HAP-1 (cell line): ENCODE measurements around the gene TAC4.

Experiments used
- DNase-seq, 2 experiments: peaks; one replicate each; pipeline ENCODE4 v3.0.0-alpha.2; 2016 to 2020; ENCODE audit warnings: low spot score in 2 of 2
- H3K27me3 ChIP-seq: fragments of 250-450 bp; sonication (Bioruptor Pico); 2 replicates; pipeline ENCODE4 v1.5.1; 2020; ENCODE audit warnings: low read depth, mild to moderate bottlenecking, moderate library complexity
- H3K36me3 ChIP-seq: fragments of 250-450 bp; sonication (Bioruptor Pico); replicated peaks from 2 replicates; pipeline ENCODE4 v1.5.1; 2020; ENCODE audit warnings: mild to moderate bottlenecking
- H3K4me1 ChIP-seq: fragments of 250-450 bp; sonication (Bioruptor Pico); 2 replicates; pipeline ENCODE4 v1.5.1; 2020; ENCODE audit warnings: mild to moderate bottlenecking
- H3K4me3 ChIP-seq: fragments of 250-450 bp; sonication (Bioruptor Pico); 2 replicates; pipeline ENCODE4 v1.5.1; 2020; ENCODE audit warnings: mild to moderate bottlenecking, moderate library complexity
- H3K9me3 ChIP-seq: fragments of 250-450 bp; sonication (Bioruptor Pico); 2 replicates; pipeline ENCODE4 v1.5.1; 2020; ENCODE audit warnings: mild to moderate bottlenecking, moderate library complexity
- in situ Hi-C: fragments of 300-500 bp; cut with MboI; formaldehyde crosslinking; loops from 3 replicates; pipeline ENCODE4 v1.14.3; 2020; ENCODE audit warnings: low sequenced_read_pairs, inconsistent platforms, mixed read lengths

TAC4 gene, protein sequence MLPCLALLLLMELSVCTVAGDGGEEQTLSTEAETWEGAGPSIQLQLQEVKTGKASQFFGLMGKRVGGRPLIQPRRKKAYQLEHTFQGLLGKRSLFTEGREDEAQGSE

DNA sequence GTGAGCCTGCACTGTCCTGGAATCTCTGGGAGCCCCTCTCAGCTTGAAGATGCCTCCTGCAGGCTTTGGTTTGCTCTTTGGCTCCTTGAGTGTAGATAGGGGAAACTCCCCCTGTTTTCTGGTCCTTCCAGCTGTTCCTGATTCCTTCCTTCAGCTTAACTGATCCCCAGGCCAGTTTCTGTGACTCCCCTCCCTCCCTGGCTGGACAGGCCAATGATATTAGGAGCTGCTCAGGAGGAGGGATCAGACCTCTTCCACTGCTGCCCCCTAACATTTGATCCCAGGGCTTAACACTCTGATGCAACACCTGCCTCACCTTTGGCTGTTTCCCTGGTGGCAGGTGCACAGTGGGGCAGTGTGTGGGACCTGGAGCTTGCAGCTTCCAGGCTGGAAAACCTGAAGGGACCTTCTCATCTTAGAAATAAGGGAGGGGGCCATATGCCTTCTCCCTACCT lies at the start of gene TAC4:
Gene TAC4, minus strand, starts transcription at position 51 of the 455 bp plus-strand sequence. CDS start 52 bp downstream, outside the sequence.
- no peaks in the 10 kb centered on the region for H3K36me3 ChIP-seq
- in situ Hi-C loops, result loop anchor here (10.0 kb wide), 1 partner anchor 143 kb away; the partner anchor contains the start of gene SLC35B1
- H3K27me3 ChIP-seq, result no peaks in the 10 kb centered on the region
- no peaks in the 10 kb centered on the region for H3K9me3 ChIP-seq
- H3K4me1 ChIP-seq, result peaks cover 3% of the 10 kb centered on the region; the same call in 1 of the 2 replicates
- DNase-seq, result no peak
- no peak within 1 kb of the TSS for H3K4me3 ChIP-seq

DNA sequence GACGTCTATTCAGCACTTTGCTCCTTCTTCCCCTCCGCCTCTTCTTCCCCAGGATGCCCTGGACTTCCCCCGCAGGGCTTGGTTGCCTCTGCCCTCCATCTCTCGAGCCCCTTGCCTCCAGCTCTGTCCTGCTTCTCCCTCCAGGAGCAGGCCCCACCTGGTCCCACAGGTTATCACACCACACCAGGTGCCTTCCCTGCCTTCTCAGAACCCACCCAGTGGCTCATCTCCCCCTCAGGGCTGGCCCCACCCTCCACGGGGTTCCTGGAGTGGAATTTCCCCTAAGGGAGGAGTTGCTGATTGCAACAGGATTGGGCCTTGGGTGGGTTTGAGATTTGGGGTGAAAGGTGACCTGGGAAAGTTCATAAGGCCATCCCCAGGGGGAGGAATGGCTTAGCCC lies 49.0 kb upstream of the TAC4 start:
- Histone ChIP-seq H3K36me3 (no peaks in the 10 kb centered on the region), H3K4me3 (no peak overlapping the region), H3K4me1 (no peaks in the 10 kb centered on the region), H3K9me3 (no peaks in the 10 kb centered on the region), H3K27me3 (peaks cover 22% of the 10 kb centered on the region)
- DNase-seq, result no peak
- in situ Hi-C loops, result no loop called here

DNA sequence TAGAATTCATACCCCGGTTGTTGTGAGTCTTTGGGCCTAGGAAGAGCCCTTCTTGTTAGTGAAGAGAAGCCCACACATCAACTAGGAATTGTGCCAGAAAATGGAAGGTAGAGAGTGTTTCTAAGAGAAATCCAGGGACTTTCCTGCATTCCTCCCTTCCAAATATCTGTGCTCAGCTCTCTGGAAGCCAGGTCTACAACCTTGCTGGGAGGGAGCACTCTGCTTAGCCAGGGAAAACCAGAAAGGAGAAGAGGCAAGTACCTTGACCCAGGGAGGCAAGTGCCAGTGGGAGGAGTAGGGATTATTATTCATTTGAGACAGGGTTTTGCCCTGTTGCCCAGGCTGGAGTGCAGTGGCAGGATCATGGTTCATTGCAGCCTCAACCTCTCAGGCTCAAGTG lies 48.4 kb upstream of the TAC4 start:
- Histone ChIP-seq H3K4me1 (no peaks in the 10 kb centered on the region), H3K36me3 (no peaks in the 10 kb centered on the region), H3K9me3 (no peaks in the 10 kb centered on the region), H3K4me3 (no peak overlapping the region), H3K27me3 (peaks cover 16% of the 10 kb centered on the region)
- in situ Hi-C loops, result no loop called here
- no peak for DNase-seq

DNA sequence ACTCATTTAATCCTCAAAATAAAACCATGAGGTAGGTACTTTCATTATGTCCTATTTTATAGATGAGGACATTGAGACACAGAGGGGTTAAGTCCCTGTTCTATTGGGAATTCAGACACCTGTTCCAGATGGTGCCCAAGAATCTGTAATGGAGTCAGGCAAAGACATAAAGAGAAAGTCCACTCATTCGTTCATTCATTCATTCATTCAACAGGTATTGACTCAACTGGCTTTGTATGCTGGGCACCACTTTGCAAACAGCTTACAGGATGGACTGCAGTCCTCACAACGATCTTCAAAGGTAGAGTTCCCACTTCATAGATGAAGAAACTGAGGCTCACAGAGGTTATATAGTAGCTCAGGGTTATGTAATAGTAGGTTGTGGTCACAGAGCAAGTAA lies 47.9 kb upstream of the TAC4 start:
- H3K36me3 ChIP-seq, result no peaks in the 10 kb centered on the region
- in situ Hi-C loops, result no loop called here
- DNase-seq, result no peak
- H3K27me3 ChIP-seq, result peaks cover 12% of the 10 kb centered on the region
- no peaks in the 10 kb centered on the region for H3K4me1 ChIP-seq
- H3K4me3 ChIP-seq, result no peak overlapping the region
- H3K9me3 ChIP-seq, result no peaks in the 10 kb centered on the region

DNA sequence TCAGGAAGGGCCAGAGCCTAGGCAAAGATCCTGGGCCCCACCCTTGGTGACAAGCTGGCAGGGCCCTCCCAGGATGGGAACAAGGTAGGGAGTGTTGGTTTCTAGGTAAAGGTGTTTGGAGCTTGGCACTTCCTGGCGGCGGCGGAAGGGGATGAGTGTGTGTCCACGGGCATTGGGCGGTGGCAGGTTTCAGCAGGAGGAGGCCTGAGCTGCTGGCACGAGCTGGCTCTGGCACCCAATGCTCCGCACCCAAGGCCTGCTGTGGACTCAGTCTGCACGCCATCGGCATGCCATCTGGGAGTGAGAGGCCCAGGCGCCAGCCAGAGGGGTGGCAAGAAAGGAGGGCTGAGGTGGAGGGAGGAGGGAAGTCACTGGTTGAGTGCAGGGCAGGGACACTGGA lies 46.9 kb upstream of the TAC4 start:
- no peaks in the 10 kb centered on the region for H3K36me3 ChIP-seq
- in situ Hi-C loops, result no loop called here
- no peaks in the 10 kb centered on the region for H3K9me3 ChIP-seq
- no peak overlapping the region for H3K4me3 ChIP-seq
- peaks cover 8% of the 10 kb centered on the region for H3K27me3 ChIP-seq
- DNase-seq, result no peak
- H3K4me1 ChIP-seq, result no peaks in the 10 kb centered on the region

DNA sequence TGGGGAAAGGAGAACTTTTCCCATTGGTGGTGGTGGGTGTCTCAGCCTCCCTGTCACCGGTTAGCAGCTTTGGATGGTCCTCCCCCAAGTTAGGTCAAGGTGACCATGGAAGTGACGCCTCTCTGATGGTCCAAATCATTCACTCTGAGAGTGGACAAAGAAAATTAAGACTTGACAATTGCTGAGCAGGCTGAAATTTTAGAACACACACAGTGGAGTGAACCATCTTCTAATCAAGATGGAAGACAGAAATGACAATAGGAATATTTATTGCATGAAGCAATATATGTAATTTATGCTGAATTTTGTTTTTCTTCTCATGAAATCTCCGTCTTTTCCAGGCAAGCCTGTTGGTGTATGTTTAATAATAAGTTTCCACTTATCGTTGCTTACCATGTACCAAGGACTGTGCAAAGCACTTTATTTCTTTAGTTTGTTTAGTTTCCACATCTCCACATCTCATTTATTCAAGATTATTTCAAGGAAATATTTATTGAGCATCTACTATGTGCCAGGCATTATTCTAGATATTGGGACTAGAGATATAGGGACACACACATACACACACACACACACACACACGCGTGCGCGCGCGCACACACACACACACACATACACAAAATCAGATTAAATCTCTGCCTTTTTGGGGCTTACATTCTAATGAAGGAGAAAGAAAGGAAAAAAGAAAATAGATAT lies 44.0 kb upstream of the TAC4 start:
- Histone ChIP-seq H3K36me3 (no peaks in the 10 kb centered on the region), H3K27me3 (peaks cover 8% of the 10 kb centered on the region), H3K4me1 (no peaks in the 10 kb centered on the region), H3K4me3 (no peak overlapping the region), H3K9me3 (no peaks in the 10 kb centered on the region)
- in situ Hi-C loops, result no loop called here
- no peak for DNase-seq

DNA sequence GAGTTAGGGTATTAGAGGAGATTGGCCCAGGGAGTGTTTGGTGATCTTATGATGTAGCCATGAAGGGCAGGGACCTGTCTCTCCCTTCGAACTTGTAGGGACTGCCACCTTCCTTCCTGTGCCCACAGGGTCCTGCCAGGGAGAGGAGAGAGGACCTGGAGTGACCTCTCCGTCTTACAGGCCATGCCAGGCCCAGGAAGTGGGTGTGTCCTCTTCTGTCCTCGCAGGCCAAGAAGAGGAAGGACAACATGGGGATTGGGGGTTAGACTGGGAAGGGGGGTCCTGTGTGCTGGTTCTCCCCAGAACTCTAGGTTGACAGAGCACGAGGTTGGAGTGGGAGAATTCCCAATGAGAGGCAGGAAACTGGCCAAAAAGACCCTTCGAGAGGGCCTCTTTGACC lies 43.4 kb upstream of the TAC4 start:
- Histone ChIP-seq H3K9me3 (no peaks in the 10 kb centered on the region), H3K4me1 (no peaks in the 10 kb centered on the region), H3K27me3 (peaks cover 8% of the 10 kb centered on the region), H3K36me3 (no peaks in the 10 kb centered on the region), H3K4me3 (no peak overlapping the region)
- DNase-seq, result no peak
- in situ Hi-C loops, result no loop called here

DNA sequence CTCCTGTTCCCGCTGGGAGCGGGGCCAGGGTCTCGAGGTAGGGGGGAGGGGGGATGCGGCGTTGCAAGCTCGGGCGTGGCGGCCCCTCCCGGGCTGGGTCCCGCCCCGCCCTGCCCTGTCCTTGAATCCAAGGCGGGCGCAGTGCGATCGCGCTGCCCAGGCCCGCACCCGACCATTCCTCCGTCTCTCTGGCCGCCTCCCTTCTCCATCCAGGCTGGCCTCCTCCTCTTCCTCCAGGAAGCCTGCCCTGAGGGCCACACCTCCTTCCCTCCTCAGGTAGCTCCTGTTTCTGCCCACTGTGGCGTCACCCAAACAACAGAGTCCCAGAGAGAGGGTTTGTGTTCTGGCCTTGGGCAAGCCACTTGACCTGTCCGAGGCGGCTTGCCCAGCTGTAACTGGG lies 43.0 kb upstream of the TAC4 start:
- in situ Hi-C loops, result no loop called here
- Histone ChIP-seq H3K4me3 (no peak overlapping the region), H3K36me3 (no peaks in the 10 kb centered on the region), H3K4me1 (no peaks in the 10 kb centered on the region), H3K9me3 (no peaks in the 10 kb centered on the region), H3K27me3 (peaks cover 8% of the 10 kb centered on the region)
- no peak for DNase-seq

DNA sequence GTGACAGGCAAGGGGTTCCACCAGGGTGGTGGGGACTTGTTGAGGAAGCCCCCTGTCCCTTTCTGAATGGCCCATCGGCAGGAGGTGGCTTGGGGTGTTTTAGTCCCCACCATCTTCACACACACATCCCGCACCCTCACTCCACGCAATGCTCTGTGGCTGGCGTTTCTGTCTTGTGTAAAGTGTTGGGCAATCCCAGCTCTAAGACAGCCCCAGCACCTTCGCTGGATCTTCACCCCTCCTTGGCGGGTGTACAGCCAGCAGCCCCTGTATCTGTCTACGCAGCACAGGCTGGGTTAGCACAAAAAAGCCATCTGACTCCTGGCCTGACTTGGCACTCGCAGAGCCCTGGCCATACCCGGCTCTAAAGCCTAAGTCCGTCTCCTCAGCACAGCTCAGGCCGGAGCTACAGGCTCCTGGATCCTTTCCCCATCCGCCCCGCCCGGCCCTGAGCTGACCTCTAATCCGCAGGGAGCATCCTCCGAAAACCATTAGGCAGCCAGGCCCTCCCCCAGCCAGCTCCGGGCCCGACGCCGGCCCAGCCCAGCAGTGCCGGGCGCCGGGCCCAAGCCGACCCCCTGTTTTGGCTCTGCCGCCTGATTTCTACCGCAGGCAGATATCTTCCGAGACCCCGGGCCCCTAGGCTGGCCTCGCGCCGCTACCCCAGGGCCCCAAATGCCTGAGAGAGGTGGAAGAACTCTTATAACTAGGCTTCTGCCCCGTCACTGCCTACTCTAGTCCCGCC lies 42.4 kb upstream of the TAC4 start:
- Histone ChIP-seq H3K4me1 (no peaks in the 10 kb centered on the region), H3K4me3 (no peak overlapping the region), H3K27me3 (peaks cover 8% of the 10 kb centered on the region), H3K36me3 (no peaks in the 10 kb centered on the region), H3K9me3 (no peaks in the 10 kb centered on the region)
- no peak for DNase-seq
- in situ Hi-C loops, result no loop called here

DNA sequence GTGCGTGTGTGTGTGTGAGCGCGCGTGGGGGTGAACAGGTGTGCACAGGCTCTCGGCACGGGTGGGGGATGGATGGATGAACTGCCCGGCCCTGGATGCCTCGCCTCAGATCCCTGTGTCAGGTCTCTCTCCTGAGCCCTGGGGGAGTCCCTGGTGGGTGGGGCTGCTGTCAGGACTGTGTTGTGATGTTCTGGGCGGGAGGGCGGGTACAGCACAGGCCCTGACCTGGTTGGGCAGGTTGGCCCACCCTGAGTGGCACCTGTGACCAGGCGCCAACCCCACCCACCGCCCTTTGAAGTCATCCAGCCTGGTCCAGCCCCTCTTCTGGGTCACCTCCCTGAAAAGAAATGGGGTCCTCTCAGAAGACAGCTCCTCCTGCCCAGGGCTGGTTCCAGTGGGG lies 41.6 kb upstream of the TAC4 start:
- no peak overlapping the region for H3K4me3 ChIP-seq
- H3K9me3 ChIP-seq, result no peaks in the 10 kb centered on the region
- H3K27me3 ChIP-seq, result peaks cover 8% of the 10 kb centered on the region
- H3K36me3 ChIP-seq, result no peaks in the 10 kb centered on the region
- no peaks in the 10 kb centered on the region for H3K4me1 ChIP-seq
- DNase-seq, result no peak
- in situ Hi-C loops, result no loop called here

DNA sequence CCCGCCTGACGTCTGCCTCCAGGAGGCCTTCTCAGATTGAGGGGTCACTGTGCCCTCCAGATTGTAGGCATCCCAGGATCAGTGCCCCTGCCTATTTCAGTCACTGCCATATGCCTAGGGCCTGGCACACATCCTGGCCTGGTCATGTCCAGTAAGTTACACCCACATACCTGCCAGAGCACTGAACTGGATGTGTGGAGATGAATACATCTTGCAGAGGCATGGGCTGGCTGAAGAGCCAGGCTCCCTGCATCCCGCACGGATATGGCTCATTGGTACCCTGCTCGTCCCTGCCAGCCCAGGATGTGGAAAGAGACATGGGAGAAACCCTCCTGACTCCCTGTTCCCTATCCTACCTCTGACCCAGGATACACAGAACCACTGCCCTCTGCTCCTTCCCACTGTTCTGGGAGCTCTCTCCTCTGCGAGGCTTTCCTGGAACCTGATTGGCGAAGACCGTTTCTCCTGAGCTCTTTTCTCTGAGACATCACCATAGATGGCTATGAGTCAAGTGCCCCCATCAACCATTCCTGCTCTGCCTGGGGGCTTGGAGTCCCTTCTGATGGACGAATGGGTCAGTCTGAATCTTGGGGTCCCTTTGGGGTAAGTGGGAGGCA lies 40.0 kb upstream of the TAC4 start:
- Histone ChIP-seq H3K36me3 (no peaks in the 10 kb centered on the region), H3K4me1 (no peaks in the 10 kb centered on the region)
- in situ Hi-C loops, result no loop called here

DNA sequence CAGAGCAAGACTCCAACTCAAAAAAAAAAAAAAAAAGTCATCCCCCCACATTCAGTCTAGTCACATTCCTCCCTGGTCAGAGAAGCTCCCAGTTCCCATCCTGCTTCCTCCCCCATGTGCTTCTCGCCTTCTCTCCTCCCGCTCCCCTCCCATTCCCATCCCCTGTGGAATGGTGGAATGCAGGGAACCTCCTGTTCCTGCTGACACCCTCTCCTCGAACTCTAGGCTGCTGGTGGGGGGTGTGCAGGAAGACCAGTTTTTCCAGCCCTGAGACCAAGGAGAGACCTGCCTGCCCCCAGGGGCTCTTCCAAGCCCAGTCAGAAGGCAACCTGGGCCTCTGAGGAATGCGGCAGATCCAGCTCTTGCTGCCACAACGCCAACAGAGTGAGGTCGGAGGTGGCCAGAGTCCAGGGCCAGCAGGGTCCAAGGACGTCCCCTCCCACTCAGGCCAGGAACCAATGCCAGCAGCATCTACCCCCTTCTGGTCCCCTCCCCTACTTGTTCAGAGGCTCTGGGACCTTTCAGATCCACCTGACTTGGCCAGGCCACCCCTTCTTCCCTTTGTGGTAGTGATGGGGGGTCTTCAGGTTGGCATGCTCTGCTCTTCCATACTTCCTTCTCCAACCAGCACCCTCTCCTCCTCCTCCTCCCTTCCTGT lies 39.3 kb upstream of the TAC4 start:
- no peaks in the 10 kb centered on the region for H3K36me3 ChIP-seq
- DNase-seq, result no peak
- H3K27me3 ChIP-seq, result peaks cover 3% of the 10 kb centered on the region; the same call in 1 of the 2 replicates
- H3K4me1 ChIP-seq, result no peaks in the 10 kb centered on the region
- H3K4me3 ChIP-seq, result no peak overlapping the region
- H3K9me3 ChIP-seq, result no peaks in the 10 kb centered on the region
- in situ Hi-C loops, result no loop called here

More for the DNA sequence above, 40.0 kb upstream of the TAC4 start:
- DNase-seq, result no peak
- no peak overlapping the region for H3K4me3 ChIP-seq
- H3K27me3 ChIP-seq, result no peaks in the 10 kb centered on the region
- no peaks in the 10 kb centered on the region for H3K9me3 ChIP-seq

DNA sequence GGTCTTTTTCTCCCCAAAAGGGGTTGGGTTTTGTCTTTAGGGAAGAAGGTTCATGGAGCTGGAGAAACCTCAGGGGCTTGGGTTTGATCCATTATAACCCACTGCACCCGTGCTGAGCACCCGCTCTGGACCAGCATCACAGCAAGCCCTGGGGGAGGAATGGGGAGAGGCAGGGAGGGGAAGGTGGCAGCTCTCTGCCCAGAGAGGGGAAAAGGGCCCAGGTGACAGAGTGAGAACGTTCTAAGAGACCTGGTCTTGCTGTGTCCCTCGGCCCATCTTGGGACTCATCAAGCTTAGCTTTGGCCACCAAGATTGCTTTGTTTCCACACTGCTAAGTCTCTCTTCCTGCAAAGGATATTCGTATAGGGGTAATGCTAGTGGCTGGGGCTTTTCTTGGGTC lies 38.2 kb upstream of the TAC4 start:
- in situ Hi-C loops, result no loop called here
- H3K9me3 ChIP-seq, result no peaks in the 10 kb centered on the region
- H3K4me1 ChIP-seq, result no peaks in the 10 kb centered on the region
- peaks cover 10% of the 10 kb centered on the region for H3K27me3 ChIP-seq
- H3K4me3 ChIP-seq, result no peak overlapping the region
- H3K36me3 ChIP-seq, result no peaks in the 10 kb centered on the region
- no peak for DNase-seq
